Neural cell (in vitro differentiated cells): ENCODE results near the gene VPS50.

ENCODE experiments used
- EP300 ChIP-seq: fragments of 450-650 bp; conservative IDR thresholded peaks from 2 replicates; pipeline ENCODE4 v1.6.1; 2014; ENCODE audit warnings: antibody characterized with exemption, mild to moderate bottlenecking, moderate library complexity; ENCODE audit not compliant: poor library complexity, severe bottlenecking
- EZH2 ChIP-seq: fragments of 200-600, 300-800 bp; shearing (Covaris generic), sonication (generic); IDR thresholded peaks from 2 replicates; pipeline ENCODE4 v1.6.1; 2014; ENCODE audit warnings: antibody characterized with exemption, low read length, borderline replicate concordance, mild to moderate bottlenecking; ENCODE audit not compliant: insufficient read depth, poor library complexity, severe bottlenecking
- MXI1 ChIP-seq: fragments of 450-650 bp; conservative IDR thresholded peaks from 2 replicates; pipeline ENCODE4 v1.6.1; 2014; ENCODE audit warnings: antibody characterized with exemption, mild to moderate bottlenecking; ENCODE audit not compliant: poor library complexity, severe bottlenecking
- POLR2AphosphoS5 ChIP-seq: IDR thresholded peaks from 2 replicates; pipeline ENCODE4 v1.6.1; 2012
- TAF1 ChIP-seq: IDR thresholded peaks from 2 replicates; pipeline ENCODE4 v1.6.1; 2012; ENCODE audit warnings: low read depth
- TF ChIP-seq, protein P1 (sequence below): fragments of 450-650 bp; IDR thresholded peaks from 2 replicates; pipeline ENCODE4 v1.5.1; 2014; ENCODE audit warnings: antibody characterized with exemption, mild to moderate bottlenecking, moderate library complexity; ENCODE audit not compliant: poor library complexity, severe bottlenecking
- TF ChIP-seq, protein P2 (sequence below): IDR thresholded peaks from 2 replicates; pipeline ENCODE4 v1.6.1; 2012; ENCODE audit warnings: borderline replicate concordance

DNA sequence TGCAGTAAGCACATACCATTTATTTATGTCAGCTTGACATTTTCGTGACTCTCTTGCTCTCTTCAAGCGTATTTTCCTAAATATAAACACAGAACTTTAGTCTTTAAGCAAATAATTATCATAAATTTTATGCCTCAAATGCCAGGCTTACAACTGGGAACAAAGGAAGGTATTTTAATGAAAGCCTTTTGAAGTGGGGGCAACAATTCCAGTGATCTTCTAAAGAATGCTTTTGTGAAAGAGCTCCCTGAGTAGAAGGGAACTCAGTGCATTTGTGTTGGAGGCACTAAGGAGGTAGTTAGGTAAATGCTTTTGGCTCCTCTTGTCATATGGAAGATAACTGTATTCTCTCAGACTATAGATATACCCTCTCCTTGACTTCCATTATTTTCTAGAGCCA is 104.9 kb downstream of the VPS50 start:
- TF ChIP-seq, protein P1, sequence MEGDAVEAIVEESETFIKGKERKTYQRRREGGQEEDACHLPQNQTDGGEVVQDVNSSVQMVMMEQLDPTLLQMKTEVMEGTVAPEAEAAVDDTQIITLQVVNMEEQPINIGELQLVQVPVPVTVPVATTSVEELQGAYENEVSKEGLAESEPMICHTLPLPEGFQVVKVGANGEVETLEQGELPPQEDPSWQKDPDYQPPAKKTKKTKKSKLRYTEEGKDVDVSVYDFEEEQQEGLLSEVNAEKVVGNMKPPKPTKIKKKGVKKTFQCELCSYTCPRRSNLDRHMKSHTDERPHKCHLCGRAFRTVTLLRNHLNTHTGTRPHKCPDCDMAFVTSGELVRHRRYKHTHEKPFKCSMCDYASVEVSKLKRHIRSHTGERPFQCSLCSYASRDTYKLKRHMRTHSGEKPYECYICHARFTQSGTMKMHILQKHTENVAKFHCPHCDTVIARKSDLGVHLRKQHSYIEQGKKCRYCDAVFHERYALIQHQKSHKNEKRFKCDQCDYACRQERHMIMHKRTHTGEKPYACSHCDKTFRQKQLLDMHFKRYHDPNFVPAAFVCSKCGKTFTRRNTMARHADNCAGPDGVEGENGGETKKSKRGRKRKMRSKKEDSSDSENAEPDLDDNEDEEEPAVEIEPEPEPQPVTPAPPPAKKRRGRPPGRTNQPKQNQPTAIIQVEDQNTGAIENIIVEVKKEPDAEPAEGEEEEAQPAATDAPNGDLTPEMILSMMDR = no peak
- TF ChIP-seq TAF1 (no peak), MXI1 (no peak), POLR2AphosphoS5 (no peak), EP300 (no peak), EZH2 (no peak)
- TF ChIP-seq, protein P2, sequence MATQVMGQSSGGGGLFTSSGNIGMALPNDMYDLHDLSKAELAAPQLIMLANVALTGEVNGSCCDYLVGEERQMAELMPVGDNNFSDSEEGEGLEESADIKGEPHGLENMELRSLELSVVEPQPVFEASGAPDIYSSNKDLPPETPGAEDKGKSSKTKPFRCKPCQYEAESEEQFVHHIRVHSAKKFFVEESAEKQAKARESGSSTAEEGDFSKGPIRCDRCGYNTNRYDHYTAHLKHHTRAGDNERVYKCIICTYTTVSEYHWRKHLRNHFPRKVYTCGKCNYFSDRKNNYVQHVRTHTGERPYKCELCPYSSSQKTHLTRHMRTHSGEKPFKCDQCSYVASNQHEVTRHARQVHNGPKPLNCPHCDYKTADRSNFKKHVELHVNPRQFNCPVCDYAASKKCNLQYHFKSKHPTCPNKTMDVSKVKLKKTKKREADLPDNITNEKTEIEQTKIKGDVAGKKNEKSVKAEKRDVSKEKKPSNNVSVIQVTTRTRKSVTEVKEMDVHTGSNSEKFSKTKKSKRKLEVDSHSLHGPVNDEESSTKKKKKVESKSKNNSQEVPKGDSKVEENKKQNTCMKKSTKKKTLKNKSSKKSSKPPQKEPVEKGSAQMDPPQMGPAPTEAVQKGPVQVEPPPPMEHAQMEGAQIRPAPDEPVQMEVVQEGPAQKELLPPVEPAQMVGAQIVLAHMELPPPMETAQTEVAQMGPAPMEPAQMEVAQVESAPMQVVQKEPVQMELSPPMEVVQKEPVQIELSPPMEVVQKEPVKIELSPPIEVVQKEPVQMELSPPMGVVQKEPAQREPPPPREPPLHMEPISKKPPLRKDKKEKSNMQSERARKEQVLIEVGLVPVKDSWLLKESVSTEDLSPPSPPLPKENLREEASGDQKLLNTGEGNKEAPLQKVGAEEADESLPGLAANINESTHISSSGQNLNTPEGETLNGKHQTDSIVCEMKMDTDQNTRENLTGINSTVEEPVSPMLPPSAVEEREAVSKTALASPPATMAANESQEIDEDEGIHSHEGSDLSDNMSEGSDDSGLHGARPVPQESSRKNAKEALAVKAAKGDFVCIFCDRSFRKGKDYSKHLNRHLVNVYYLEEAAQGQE = no peak
